Fibroblast of lung (primary cell): ENCODE measurements around the gene DOC2B. TPM values are rescaled to one million over a fixed set of nuclear protein-coding genes. Genes with fewer than 3 reads are reported as not detected.
A peak's percentile ranks its signal among the peaks of the same experiment; 100 is the strongest.

ENCODE experiments used
- DNase-seq, 2 donors: peaks; one replicate each; pipeline versions ENCODE4 v3.0.0 to v3.0.0-alpha.2; 2010; ENCODE audit warnings: low read depth in 2 of 2
- H2AFZ ChIP-seq: 2 replicates; pipeline ENCODE4 v1.5.1; 2012; ENCODE audit warnings: low read length, control low read depth, inconsistent platforms
- H3K27ac ChIP-seq: 2 replicates; pipeline ENCODE4 v1.5.1; 2011; ENCODE audit warnings: low read length, control low read depth; ENCODE audit not compliant: insufficient read depth
- H3K27me3 ChIP-seq: 2 replicates; pipeline ENCODE4 v1.5.1; 2011; ENCODE audit warnings: mild to moderate bottlenecking, low read length; ENCODE audit not compliant: control insufficient read depth, insufficient read depth
- H3K36me3 ChIP-seq: 2 replicates; pipeline ENCODE4 v1.5.1; 2011; ENCODE audit warnings: low read length; ENCODE audit not compliant: control insufficient read depth, insufficient read depth
- H3K4me1 ChIP-seq: 2 replicates; pipeline ENCODE4 v1.5.1; 2011; ENCODE audit warnings: low read length; ENCODE audit not compliant: control insufficient read depth, insufficient read depth; ENCODE audit errors: extremely low read depth
- H3K4me2 ChIP-seq: 2 replicates; pipeline ENCODE4 v1.5.1; 2011; ENCODE audit warnings: low read length, control low read depth; ENCODE audit not compliant: insufficient read depth; ENCODE audit errors: extremely low read depth
- H3K4me3 ChIP-seq, 4 experiments: fragments of 200-600 bp in 1 of 4; sonication (generic) in 1 of 4; replicated peaks in 1 of 4; 2 replicates each; pipeline ENCODE4 v1.5.1; 2011 to 2016; ENCODE audit warnings: low read length in 4 of 4, low read depth in 3 of 4, mild to moderate bottlenecking in 3 of 4, control low read depth in 2 of 4, inconsistent platforms in 1 of 4, mixed read lengths in 1 of 4; ENCODE audit not compliant: insufficient read depth in 1 of 4; ENCODE audit errors: control extremely low read depth in 1 of 4
- H3K79me2 ChIP-seq: 2 replicates; pipeline ENCODE4 v1.5.1; 2012; ENCODE audit warnings: mild to moderate bottlenecking, low read length, inconsistent platforms; ENCODE audit not compliant: control insufficient read depth, insufficient read depth
- H3K9ac ChIP-seq: 2 replicates; pipeline ENCODE4 v1.5.1; 2011; ENCODE audit warnings: mild to moderate bottlenecking, low read length, control low read depth; ENCODE audit not compliant: insufficient read depth
- H3K9me3 ChIP-seq: 2 replicates; pipeline ENCODE4 v1.5.1; 2012; ENCODE audit warnings: low read depth, low read length; ENCODE audit not compliant: control insufficient read depth, insufficient read depth
- H4K20me1 ChIP-seq: 2 replicates; pipeline ENCODE4 v1.5.1; 2011; ENCODE audit warnings: low read length; ENCODE audit not compliant: control insufficient read depth, insufficient read depth; ENCODE audit errors: extremely low read depth
- CTCF ChIP-seq, 2 donors: IDR thresholded peaks in 1 of 2; conservative IDR thresholded peaks in 1 of 2; 1 replicate in 1 of 2; 2 replicates in 1 of 2; pipeline ENCODE4 v1.5.1; 2011 to 2012; ENCODE audit warnings: low read length in 2 of 2, control low read depth in 1 of 2, inconsistent platforms in 1 of 2, low read depth in 1 of 2, mild to moderate bottlenecking in 1 of 2
- EZH2 ChIP-seq: IDR thresholded peaks from 2 replicates; pipeline ENCODE4 v1.5.1; 2012; ENCODE audit warnings: low read length, control low read depth, mild to moderate bottlenecking; ENCODE audit errors: missing control alignments
- polyA minus RNA-seq: library from RNA; depleted of rRNA, polyadenylated mRNA; stranded (reverse); fragments of >200 nt; gene quantifications from 2 replicates; pipeline ENCODE4 v1.2.3, GENCODE V29; 2011; ENCODE audit warnings: low replicate concordance
- polyA plus RNA-seq, 2 donors: library from polyadenylated mRNA; depleted of rRNA in 1 of 2; stranded (reverse) in 1 of 2; unstranded in 1 of 2; fragments of >200 nt; gene quantifications; 2 replicates each; pipeline ENCODE4 v1.2.1, GENCODE V29; 2011 to 2012; ENCODE audit warnings: missing spikeins in 1 of 2
- total RNA-seq: library from RNA; depleted of rRNA; stranded (reverse); fragments of >200 nt; gene quantifications from 2 replicates; pipeline ENCODE4 v1.2.1, GENCODE V29; 2014

The DOC2B gene
- total RNA-seq = not detected in 2 replicates
- polyA plus RNA-seq = not detected in 2 replicates
- not detected in 2 replicates for polyA plus RNA-seq (2012)
- not detected in 2 replicates for polyA minus RNA-seq

DNA sequence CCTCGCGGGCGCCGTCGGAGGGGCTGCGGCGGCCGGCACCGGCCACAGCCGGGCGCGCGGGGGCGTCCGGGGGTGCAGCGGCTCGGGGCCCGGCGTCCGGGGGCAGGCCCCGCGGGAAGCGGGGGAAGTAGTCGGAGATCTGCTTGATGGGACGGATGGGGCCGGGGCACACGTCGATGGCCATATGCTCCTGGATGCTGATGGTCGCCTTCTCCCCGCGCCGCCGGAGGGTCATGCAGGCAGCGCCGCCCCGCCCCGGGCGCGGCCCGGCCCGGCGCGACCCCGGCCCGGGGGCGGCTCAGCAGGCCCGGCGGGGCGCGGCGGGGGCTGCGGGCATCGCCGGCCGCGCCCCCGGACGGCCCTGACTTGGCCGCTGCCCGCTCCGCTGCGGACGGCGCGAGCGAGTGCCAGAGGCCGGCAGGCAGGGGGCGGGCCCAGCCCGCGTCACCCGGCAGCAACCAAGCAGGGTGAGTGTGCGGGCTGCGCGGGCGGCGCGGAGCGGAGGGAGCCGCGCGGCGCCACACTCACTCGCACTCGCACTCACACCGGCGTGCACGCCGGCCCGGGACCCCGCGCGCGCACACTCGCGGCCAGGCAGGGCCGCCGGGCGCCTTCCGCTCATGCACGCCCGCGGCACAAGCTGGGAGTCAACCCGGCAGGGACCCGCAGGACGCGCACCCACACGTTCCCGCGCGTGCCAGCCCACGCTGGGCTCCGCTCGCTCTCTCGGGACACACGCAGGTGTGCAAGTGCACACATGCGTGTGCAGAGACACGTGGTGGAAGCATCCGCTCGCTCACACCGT is at the start of gene DOC2B:
Gene DOC2B, minus strand, starts transcription at position 406 of the 805 bp plus-strand sequence. Its CDS starts 171 bp downstream, at position 235.
- TF ChIP-seq EZH2 (peak; percentile 74), CTCF (conservative IDR thresholded peaks at IDR 0.05 in 1 of 2, IDR thresholded peaks at IDR 0.05 in 1 of 2; ENCODE audit: low read depth in 1 of 2, low read length in 2 of 2) (no peak)
- H3K27ac ChIP-seq = no peak within 1 kb of the TSS

GRCh38 chr17:230395-230770 is 48.9 kb upstream of the DOC2B start:
- no peak overlapping the region for H3K4me3 ChIP-seq
- no peak overlapping the region for H2AFZ ChIP-seq
- H3K79me2 ChIP-seq = no peaks in the 10 kb centered on the region
- H3K9ac ChIP-seq = no peak overlapping the region
- no peaks in the 10 kb centered on the region for H3K9me3 ChIP-seq
- DNase-seq = no peak
- no peaks in the 10 kb centered on the region for H3K4me1 ChIP-seq
- H3K27me3 ChIP-seq = no peaks in the 10 kb centered on the region
- TF ChIP-seq EZH2 (no peak), CTCF (conservative IDR thresholded peaks at IDR 0.05 in 1 of 2, IDR thresholded peaks at IDR 0.05 in 1 of 2; ENCODE audit: low read depth in 1 of 2, low read length in 2 of 2) (no peak)
- H3K4me2 ChIP-seq = no peak overlapping the region
- H4K20me1 ChIP-seq = no peaks in the 10 kb centered on the region
- no peaks in the 10 kb centered on the region for H3K36me3 ChIP-seq
- H3K27ac ChIP-seq = no peak overlapping the region

More for the DNA sequence above, at the start of gene DOC2B:
- no peaks in the 10 kb centered on the region for H3K79me2 ChIP-seq
- H3K4me3 ChIP-seq = no peak within 1 kb of the TSS
- H4K20me1 ChIP-seq = no peaks in the 10 kb centered on the region
- no peaks in the 10 kb centered on the region for H3K4me1 ChIP-seq
- no peaks in the 10 kb centered on the region for H3K36me3 ChIP-seq
- no peak within 1 kb of the TSS for H3K9ac ChIP-seq
- H3K4me2 ChIP-seq = peak within 1 kb of the TSS; percentile 13
- DNase-seq = peak in 1 of 2 donors; percentile 58
- H2AFZ ChIP-seq = no peak within 1 kb of the TSS
- no peaks in the 10 kb centered on the region for H3K9me3 ChIP-seq
- peaks cover 19% of the 10 kb centered on the region for H3K27me3 ChIP-seq

DNA sequence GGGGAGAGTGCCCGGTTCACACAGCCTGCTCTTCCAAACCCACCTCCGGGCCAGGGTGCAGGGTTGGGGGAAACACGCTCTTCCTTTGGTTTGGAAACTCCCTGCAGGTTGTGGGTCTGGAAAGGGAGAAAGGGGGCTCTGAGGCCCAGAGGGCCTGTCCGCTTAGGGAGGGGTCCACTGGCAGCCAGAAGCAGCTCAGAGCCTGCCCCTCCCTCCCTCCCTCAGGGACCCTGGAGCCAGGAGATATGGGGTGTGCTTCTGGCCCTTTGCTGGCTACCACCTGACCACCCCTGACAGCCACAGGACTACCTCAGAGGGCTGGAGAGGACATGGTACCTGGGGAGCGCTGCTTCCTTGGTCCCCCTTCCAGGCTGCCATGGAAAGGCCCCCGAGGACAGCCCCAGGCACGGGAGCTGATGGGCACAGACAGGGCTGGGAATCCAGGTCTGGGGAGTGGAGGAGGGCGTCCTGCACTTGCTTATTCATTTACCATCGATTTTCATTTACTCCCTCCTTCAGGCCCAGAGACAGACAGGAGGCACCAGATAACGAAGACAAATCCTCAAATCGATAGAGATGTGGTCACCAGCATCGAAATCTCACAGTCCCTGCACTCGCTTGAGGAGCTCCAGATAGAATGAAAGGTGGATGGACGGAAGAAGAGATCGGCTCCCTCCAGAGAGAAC is 48.4 kb upstream of the DOC2B start:
- Histone ChIP-seq H3K4me3 (no peak overlapping the region), H3K79me2 (no peaks in the 10 kb centered on the region), H3K9me3 (no peaks in the 10 kb centered on the region), H3K27ac (no peak overlapping the region), H3K4me2 (no peak overlapping the region), H3K36me3 (no peaks in the 10 kb centered on the region), H3K27me3 (no peaks in the 10 kb centered on the region), H3K4me1 (no peaks in the 10 kb centered on the region), H2AFZ (no peak overlapping the region), H3K9ac (no peak overlapping the region), H4K20me1 (no peaks in the 10 kb centered on the region)
- TF ChIP-seq EZH2 = no peak
- TF ChIP-seq CTCF (conservative IDR thresholded peaks at IDR 0.05 in 1 of 2, IDR thresholded peaks at IDR 0.05 in 1 of 2; ENCODE audit: low read depth in 1 of 2, low read length in 2 of 2) = no peak
- DNase-seq = no peak
